ENCODE data around the gene RND3. TPM values are rescaled to one million over a fixed set of nuclear protein-coding genes. Genes with fewer than 3 reads are reported as not detected.

RND3 gene
- total RNA-seq, 1 experiment from 2014 or later, result not detected

GRCh38 chr2:150475479-150476250 is 11.8 kb downstream of the RND3 start:
- Histone ChIP-seq H3K79me2 (ENCODE audit: low read length) (no peaks in the 10 kb centered on the region), H3K9me3 (ENCODE audit: low read length) (no peaks in the 10 kb centered on the region), H3K4me1 (ENCODE audit: low read length) (no peaks in the 10 kb centered on the region), H3K4me2 (ENCODE audit: low read depth, low read length, poor library complexity, severe bottlenecking) (no peak overlapping the region), H2AFZ (ENCODE audit: low read length) (no peak overlapping the region), H3K27me3 (ENCODE audit: low read length) (no peaks in the 10 kb centered on the region), H3K4me3 (ENCODE audit: low read length) (no peak overlapping the region), H3K9ac (ENCODE audit: low read length) (no peak overlapping the region), H3K27ac (ENCODE audit: low read length) (no peak overlapping the region), H4K20me1 (ENCODE audit: insufficient read depth, low read depth, low read length) (no peaks in the 10 kb centered on the region), H3K9me2 (replicated peaks; ENCODE audit: insufficient read depth, low read length) (no peaks in the 10 kb centered on the region), H3K36me3 (ENCODE audit: insufficient read depth, low read length) (no peaks in the 10 kb centered on the region)
- no peak for DNase-seq

- no peaks in the 10 kb centered on the region for H3K36me3 ChIP-seq (ENCODE audit: insufficient read depth, low read length)
- H3K79me2 ChIP-seq (ENCODE audit: low read length), result no peaks in the 10 kb centered on the region
- H3K27ac ChIP-seq (ENCODE audit: low read length), result no peak overlapping the region
- no peak overlapping the region for H3K4me2 ChIP-seq (ENCODE audit: low read depth, low read length, poor library complexity, severe bottlenecking)
- H2AFZ ChIP-seq (ENCODE audit: low read length), result no peak overlapping the region
- no peak for DNase-seq
- no peaks in the 10 kb centered on the region for H3K9me2 ChIP-seq (replicated peaks; ENCODE audit: insufficient read depth, low read length)
- no peaks in the 10 kb centered on the region for H3K9me3 ChIP-seq (ENCODE audit: low read length)
- no peaks in the 10 kb centered on the region for H3K4me1 ChIP-seq (ENCODE audit: low read length)
- no peaks in the 10 kb centered on the region for H3K27me3 ChIP-seq (ENCODE audit: low read length)
- H4K20me1 ChIP-seq (ENCODE audit: insufficient read depth, low read depth, low read length), result no peaks in the 10 kb centered on the region
- H3K9ac ChIP-seq (ENCODE audit: low read length), result no peak overlapping the region
- no peak overlapping the region for H3K4me3 ChIP-seq (ENCODE audit: low read length)
Measured at GRCh38 chr2:150474326-150475074, 13.0 kb downstream of the RND3 start.

- no peak overlapping the region for H3K27ac ChIP-seq (ENCODE audit: low read length)
- no peaks in the 10 kb centered on the region for H3K36me3 ChIP-seq (ENCODE audit: insufficient read depth, low read length)
- H2AFZ ChIP-seq (ENCODE audit: low read length), result no peak overlapping the region
- H3K9me2 ChIP-seq (replicated peaks; ENCODE audit: insufficient read depth, low read length), result no peaks in the 10 kb centered on the region
- no peaks in the 10 kb centered on the region for H3K9me3 ChIP-seq (ENCODE audit: low read length)
- H3K27me3 ChIP-seq (ENCODE audit: low read length), result no peaks in the 10 kb centered on the region
- H3K4me2 ChIP-seq (ENCODE audit: low read depth, low read length, poor library complexity, severe bottlenecking), result no peak overlapping the region
- no peaks in the 10 kb centered on the region for H3K4me1 ChIP-seq (ENCODE audit: low read length)
- no peaks in the 10 kb centered on the region for H4K20me1 ChIP-seq (ENCODE audit: insufficient read depth, low read depth, low read length)
- H3K4me3 ChIP-seq (ENCODE audit: low read length), result no peak overlapping the region
- DNase-seq, result no peak
- H3K9ac ChIP-seq (ENCODE audit: low read length), result no peak overlapping the region
- H3K79me2 ChIP-seq (ENCODE audit: low read length), result no peaks in the 10 kb centered on the region
Measured at GRCh38 chr2:150473767-150474166, 13.7 kb downstream of the RND3 start.

DNA sequence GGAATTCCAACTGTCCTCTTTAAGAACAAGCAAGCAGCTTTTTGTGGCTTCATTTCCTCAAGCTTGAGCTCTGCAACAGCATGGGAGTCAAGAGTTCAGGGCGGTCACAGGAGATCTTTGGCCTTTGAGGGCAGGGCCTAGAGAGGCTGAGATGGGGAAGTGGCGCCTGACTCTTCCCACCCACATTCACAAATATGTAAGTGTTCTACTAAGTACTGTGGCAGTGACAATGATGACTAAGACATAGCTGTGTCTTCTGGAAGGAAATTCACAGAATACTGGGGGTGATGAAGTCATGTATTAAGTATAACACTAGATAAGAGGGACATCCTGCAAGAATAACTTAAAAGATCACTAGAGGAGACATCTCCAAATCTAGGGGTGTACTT is 15.0 kb downstream of the RND3 start:
- Histone ChIP-seq H3K4me2 (ENCODE audit: low read depth, low read length, poor library complexity, severe bottlenecking) (no peak overlapping the region), H4K20me1 (ENCODE audit: insufficient read depth, low read depth, low read length) (no peaks in the 10 kb centered on the region), H3K9me2 (replicated peaks; ENCODE audit: insufficient read depth, low read length) (no peaks in the 10 kb centered on the region), H3K4me1 (ENCODE audit: low read length) (no peaks in the 10 kb centered on the region), H3K79me2 (ENCODE audit: low read length) (no peaks in the 10 kb centered on the region), H3K9ac (ENCODE audit: low read length) (no peak overlapping the region), H3K4me3 (ENCODE audit: low read length) (no peak overlapping the region), H3K27me3 (ENCODE audit: low read length) (no peaks in the 10 kb centered on the region), H3K36me3 (ENCODE audit: insufficient read depth, low read length) (no peaks in the 10 kb centered on the region), H3K9me3 (ENCODE audit: low read length) (no peaks in the 10 kb centered on the region), H2AFZ (ENCODE audit: low read length) (no peak overlapping the region), H3K27ac (ENCODE audit: low read length) (no peak overlapping the region)
- DNase-seq, result no peak

- H3K9ac ChIP-seq (ENCODE audit: low read length), result no peak overlapping the region
- H3K36me3 ChIP-seq (ENCODE audit: insufficient read depth, low read length), result no peaks in the 10 kb centered on the region
- no peak overlapping the region for H3K27ac ChIP-seq (ENCODE audit: low read length)
- no peaks in the 10 kb centered on the region for H3K9me2 ChIP-seq (replicated peaks; ENCODE audit: insufficient read depth, low read length)
- H3K4me3 ChIP-seq (ENCODE audit: low read length), result no peak overlapping the region
- no peaks in the 10 kb centered on the region for H3K27me3 ChIP-seq (ENCODE audit: low read length)
- no peaks in the 10 kb centered on the region for H3K9me3 ChIP-seq (ENCODE audit: low read length)
- H2AFZ ChIP-seq (ENCODE audit: low read length), result no peak overlapping the region
- no peaks in the 10 kb centered on the region for H4K20me1 ChIP-seq (ENCODE audit: insufficient read depth, low read depth, low read length)
- H3K4me1 ChIP-seq (ENCODE audit: low read length), result no peaks in the 10 kb centered on the region
- H3K4me2 ChIP-seq (ENCODE audit: low read depth, low read length, poor library complexity, severe bottlenecking), result no peak overlapping the region
- no peaks in the 10 kb centered on the region for H3K79me2 ChIP-seq (ENCODE audit: low read length)
- no peak for DNase-seq
Measured at GRCh38 chr2:150471813-150472510, 15.5 kb downstream of the RND3 start.

DNA sequence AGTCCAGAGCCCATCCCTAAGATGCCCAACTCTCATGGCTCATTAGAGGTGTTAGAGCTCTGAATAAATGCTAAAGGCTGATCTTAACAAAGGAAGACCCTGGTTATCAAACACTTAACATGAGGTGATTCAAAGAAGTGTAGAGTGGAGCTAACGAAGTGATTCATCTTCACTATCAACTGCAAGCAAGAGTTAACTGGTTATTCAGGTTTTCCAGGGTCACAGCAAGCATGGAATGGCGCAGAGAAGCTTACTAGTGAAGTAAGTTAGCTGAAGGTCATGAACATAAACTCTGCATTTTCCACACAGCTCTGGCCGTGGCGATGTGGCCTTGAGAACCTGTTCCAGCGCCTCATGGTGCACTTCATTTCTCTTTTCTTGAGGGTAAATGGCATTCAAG is 17.0 kb downstream of the RND3 start:
- Histone ChIP-seq H3K27me3 (ENCODE audit: low read length) (no peaks in the 10 kb centered on the region), H2AFZ (ENCODE audit: low read length) (no peak overlapping the region), H3K4me3 (ENCODE audit: low read length) (no peak overlapping the region), H3K36me3 (ENCODE audit: insufficient read depth, low read length) (no peaks in the 10 kb centered on the region), H4K20me1 (ENCODE audit: insufficient read depth, low read depth, low read length) (no peaks in the 10 kb centered on the region), H3K4me1 (ENCODE audit: low read length) (no peaks in the 10 kb centered on the region), H3K27ac (ENCODE audit: low read length) (no peak overlapping the region), H3K9me2 (replicated peaks; ENCODE audit: insufficient read depth, low read length) (no peaks in the 10 kb centered on the region), H3K79me2 (ENCODE audit: low read length) (no peaks in the 10 kb centered on the region), H3K9me3 (ENCODE audit: low read length) (no peaks in the 10 kb centered on the region), H3K4me2 (ENCODE audit: low read depth, low read length, poor library complexity, severe bottlenecking) (no peak overlapping the region), H3K9ac (ENCODE audit: low read length) (no peak overlapping the region)
- DNase-seq, result no peak

DNA sequence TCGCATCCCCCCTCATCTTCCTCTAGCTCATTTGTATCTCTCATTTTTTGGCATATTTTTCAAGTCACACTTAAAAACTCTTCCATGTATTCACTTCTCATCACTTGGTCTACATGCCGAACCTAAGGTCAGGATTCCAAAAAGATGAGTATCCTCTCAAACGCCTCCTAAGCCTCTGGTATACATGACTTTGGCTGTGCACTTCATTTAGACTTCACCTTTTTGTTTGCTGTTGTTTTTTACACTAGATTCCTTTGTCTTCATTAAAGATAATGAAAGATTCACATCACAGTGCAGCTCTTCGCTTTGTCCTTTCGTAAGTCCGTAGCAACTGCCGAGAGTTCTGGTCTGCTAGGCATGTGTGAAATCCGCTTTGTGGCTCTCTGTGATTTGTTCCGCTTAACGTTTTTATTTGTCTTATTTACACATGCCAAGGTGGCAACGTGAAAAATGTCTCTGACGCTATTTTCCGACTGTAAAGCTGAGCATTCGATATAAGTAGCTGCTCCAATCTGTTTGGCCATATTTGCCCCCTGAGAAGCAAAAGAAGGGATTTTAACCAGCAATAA is 17.7 kb downstream of the RND3 start:
- Histone ChIP-seq H4K20me1 (ENCODE audit: insufficient read depth, low read depth, low read length) (no peaks in the 10 kb centered on the region), H3K4me1 (ENCODE audit: low read length) (no peaks in the 10 kb centered on the region), H3K4me2 (ENCODE audit: low read depth, low read length, poor library complexity, severe bottlenecking) (no peak overlapping the region), H3K4me3 (ENCODE audit: low read length) (no peak overlapping the region), H3K79me2 (ENCODE audit: low read length) (no peaks in the 10 kb centered on the region), H3K27ac (ENCODE audit: low read length) (no peak overlapping the region), H3K27me3 (ENCODE audit: low read length) (no peaks in the 10 kb centered on the region), H3K36me3 (ENCODE audit: insufficient read depth, low read length) (no peaks in the 10 kb centered on the region), H3K9me2 (replicated peaks; ENCODE audit: insufficient read depth, low read length) (no peaks in the 10 kb centered on the region), H2AFZ (ENCODE audit: low read length) (no peak overlapping the region), H3K9me3 (ENCODE audit: low read length) (no peaks in the 10 kb centered on the region), H3K9ac (ENCODE audit: low read length) (no peak overlapping the region)
- no peak for DNase-seq
